ENCODE measurements around the gene HS1BP3.
A peak's percentile ranks its signal among the peaks of the same experiment; 100 is the strongest.

The HS1BP3 gene

GRCh38 chr2:20582600-20583221 lies 68.2 kb downstream of the HS1BP3 start:
- H3K4me1 ChIP-seq, result peaks cover 86% of the 10 kb centered on the region

GRCh38 chr2:20580690-20581437 lies 70.0 kb downstream of the HS1BP3 start:
- H4K20me1 ChIP-seq, result no peaks in the 10 kb centered on the region
- peaks cover 9% of the 10 kb centered on the region for H3K9me3 ChIP-seq
- H3K4me1 ChIP-seq, result peaks cover 90% of the 10 kb centered on the region
- H3K36me3 ChIP-seq, result no peaks in the 10 kb centered on the region
- no peak overlapping the region for H3K4me3 ChIP-seq
- TF ChIP-seq Cebpa-rat (IDR thresholded peaks at IDR 0.05), result no peak
- no peak overlapping the region for H3K9ac ChIP-seq
- H3K4me2 ChIP-seq, result no peak overlapping the region
- H3K27me3 ChIP-seq, result no peaks in the 10 kb centered on the region
- no peak overlapping the region for H3K27ac ChIP-seq

More at GRCh38 chr2:20582600-20583221, 68.2 kb downstream of the HS1BP3 start:
- H3K9me3 ChIP-seq, result peaks cover 9% of the 10 kb centered on the region
- H3K4me3 ChIP-seq, result no peak overlapping the region
- H3K36me3 ChIP-seq, result no peaks in the 10 kb centered on the region
- H3K27ac ChIP-seq, result no peak overlapping the region
- no peak overlapping the region for H3K9ac ChIP-seq
- peak overlapping the region; percentile 41 for H3K4me2 ChIP-seq
- no peaks in the 10 kb centered on the region for H4K20me1 ChIP-seq
- no peak for TF ChIP-seq Cebpa-rat (IDR thresholded peaks at IDR 0.05)
- H3K27me3 ChIP-seq, result no peaks in the 10 kb centered on the region

GRCh38 chr2:20579866-20580265 lies 71.0 kb downstream of the HS1BP3 start:
- H3K9ac ChIP-seq, result peak overlapping the region; percentile 36; the same call in 1 of the 2 replicates
- no peaks in the 10 kb centered on the region for H4K20me1 ChIP-seq
- no peak overlapping the region for H3K4me3 ChIP-seq
- H3K36me3 ChIP-seq, result no peaks in the 10 kb centered on the region
- H3K4me2 ChIP-seq, result peak overlapping the region; percentile 93
- peaks cover 9% of the 10 kb centered on the region for H3K9me3 ChIP-seq
- H3K27me3 ChIP-seq, result no peaks in the 10 kb centered on the region
- TF ChIP-seq Cebpa-rat (IDR thresholded peaks at IDR 0.05), result no peak
- H3K4me1 ChIP-seq, result peaks cover 95% of the 10 kb centered on the region
- H3K27ac ChIP-seq, result peak overlapping the region; percentile 61; the same call in 1 of the 2 replicates

- no peak for TF ChIP-seq Cebpa-rat (IDR thresholded peaks at IDR 0.05)
- Histone ChIP-seq H3K4me2 (peak overlapping the region; percentile 93), H3K9ac (peak overlapping the region; percentile 36; the same call in 1 of the 2 replicates), H3K4me3 (peak overlapping the region; percentile 30), H3K36me3 (no peaks in the 10 kb centered on the region), H4K20me1 (no peaks in the 10 kb centered on the region), H3K4me1 (peaks cover 95% of the 10 kb centered on the region), H3K9me3 (peaks cover 9% of the 10 kb centered on the region), H3K27me3 (no peaks in the 10 kb centered on the region), H3K27ac (peak overlapping the region; percentile 61)
Observed at GRCh38 chr2:20578895-20579825, 71.7 kb downstream of the HS1BP3 start.

- Histone ChIP-seq H3K9ac (peak overlapping the region; percentile 36; the same call in 1 of the 2 replicates), H3K4me3 (peak overlapping the region; percentile 30), H3K9me3 (peaks cover 9% of the 10 kb centered on the region), H4K20me1 (no peaks in the 10 kb centered on the region), H3K27ac (peak overlapping the region; percentile 61), H3K27me3 (no peaks in the 10 kb centered on the region), H3K4me2 (peak overlapping the region; percentile 93), H3K36me3 (no peaks in the 10 kb centered on the region), H3K4me1 (peaks cover 95% of the 10 kb centered on the region)
- no peak for TF ChIP-seq Cebpa-rat (IDR thresholded peaks at IDR 0.05)
Observed at GRCh38 chr2:20578266-20578894, 72.5 kb downstream of the HS1BP3 start.

DNA sequence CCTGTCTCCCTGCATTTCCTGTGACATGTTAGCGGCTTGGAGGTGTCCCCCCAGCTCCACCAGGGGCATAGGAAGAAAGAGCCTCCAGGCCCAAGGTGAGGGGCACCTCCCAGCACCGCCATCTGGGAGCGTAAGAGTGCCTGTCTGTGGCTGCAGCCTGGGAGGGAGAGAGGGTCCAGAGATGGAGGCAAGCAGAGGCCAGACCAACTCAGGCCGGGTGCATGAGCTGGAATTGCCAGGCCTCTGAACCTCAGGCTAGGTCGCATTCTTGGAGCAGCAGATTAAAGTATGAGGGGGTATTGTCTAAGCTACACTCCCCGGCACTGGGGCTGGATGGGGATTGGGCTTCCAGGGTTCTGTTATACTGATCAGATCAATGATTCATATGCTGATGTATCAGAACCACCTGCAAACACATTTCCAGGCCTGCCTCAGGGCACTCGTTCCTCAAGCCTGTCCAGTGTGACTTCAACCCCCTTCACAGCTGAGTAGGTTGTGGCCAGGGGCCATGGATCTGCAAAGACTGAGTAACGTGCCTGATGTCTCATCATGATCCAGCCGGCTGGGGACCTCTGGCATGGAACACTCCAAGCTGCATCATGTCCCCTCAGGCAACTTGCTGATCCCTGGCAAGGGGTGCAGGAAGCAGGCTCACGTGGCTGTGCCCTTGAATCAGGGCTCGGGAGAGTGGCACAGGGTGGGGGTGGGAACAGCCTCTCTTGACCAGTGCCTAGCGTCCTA lies 73.2 kb downstream of the HS1BP3 start:
- no peaks in the 10 kb centered on the region for H4K20me1 ChIP-seq
- TF ChIP-seq Cebpa-rat (IDR thresholded peaks at IDR 0.05), result no peak
- H3K4me3 ChIP-seq, result peak overlapping the region; percentile 30; the same call in 1 of the 2 replicates
- peak overlapping the region; percentile 61 for H3K27ac ChIP-seq
- no peaks in the 10 kb centered on the region for H3K27me3 ChIP-seq
- H3K9me3 ChIP-seq, result peaks cover 9% of the 10 kb centered on the region
- H3K4me1 ChIP-seq, result peaks cover 95% of the 10 kb centered on the region
- H3K9ac ChIP-seq, result no peak overlapping the region
- H3K36me3 ChIP-seq, result no peaks in the 10 kb centered on the region
- peak overlapping the region; percentile 93 for H3K4me2 ChIP-seq

DNA sequence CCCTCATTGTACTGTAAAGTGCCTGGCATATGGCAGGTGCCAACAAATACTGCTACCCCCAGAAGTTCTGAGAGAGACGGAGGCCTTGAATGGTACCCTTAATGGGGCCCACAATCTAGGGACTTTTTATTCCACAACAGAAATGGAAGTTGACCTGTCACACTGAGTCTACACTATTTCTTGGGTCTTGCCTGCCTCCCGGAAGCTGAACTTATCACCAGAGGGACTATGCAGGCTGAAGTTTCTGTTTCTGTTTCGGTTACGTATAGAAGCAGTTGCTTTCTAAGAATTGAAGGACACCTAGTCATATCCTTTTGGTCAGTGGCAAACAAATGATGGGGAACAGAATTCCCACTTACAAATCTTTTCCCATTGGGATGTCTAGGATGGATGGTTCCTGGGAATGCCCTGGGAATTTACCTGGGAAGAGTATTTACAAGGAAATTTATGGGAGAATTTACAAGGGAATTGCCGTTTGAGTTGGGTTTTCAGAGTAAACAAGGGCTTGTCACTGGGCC lies 74.2 kb downstream of the HS1BP3 start:
- no peak overlapping the region; the same call in 1 of the 2 replicates for H3K4me3 ChIP-seq
- H3K27ac ChIP-seq, result peak overlapping the region; percentile 42; the same call in 1 of the 2 replicates
- no peak overlapping the region for H3K9ac ChIP-seq
- no peaks in the 10 kb centered on the region for H4K20me1 ChIP-seq
- H3K36me3 ChIP-seq, result no peaks in the 10 kb centered on the region
- peaks cover 8% of the 10 kb centered on the region for H3K9me3 ChIP-seq
- H3K4me1 ChIP-seq, result peaks cover 95% of the 10 kb centered on the region
- TF ChIP-seq Cebpa-rat (IDR thresholded peaks at IDR 0.05), result no peak
- peak overlapping the region; percentile 93 for H3K4me2 ChIP-seq
- no peaks in the 10 kb centered on the region for H3K27me3 ChIP-seq

DNA sequence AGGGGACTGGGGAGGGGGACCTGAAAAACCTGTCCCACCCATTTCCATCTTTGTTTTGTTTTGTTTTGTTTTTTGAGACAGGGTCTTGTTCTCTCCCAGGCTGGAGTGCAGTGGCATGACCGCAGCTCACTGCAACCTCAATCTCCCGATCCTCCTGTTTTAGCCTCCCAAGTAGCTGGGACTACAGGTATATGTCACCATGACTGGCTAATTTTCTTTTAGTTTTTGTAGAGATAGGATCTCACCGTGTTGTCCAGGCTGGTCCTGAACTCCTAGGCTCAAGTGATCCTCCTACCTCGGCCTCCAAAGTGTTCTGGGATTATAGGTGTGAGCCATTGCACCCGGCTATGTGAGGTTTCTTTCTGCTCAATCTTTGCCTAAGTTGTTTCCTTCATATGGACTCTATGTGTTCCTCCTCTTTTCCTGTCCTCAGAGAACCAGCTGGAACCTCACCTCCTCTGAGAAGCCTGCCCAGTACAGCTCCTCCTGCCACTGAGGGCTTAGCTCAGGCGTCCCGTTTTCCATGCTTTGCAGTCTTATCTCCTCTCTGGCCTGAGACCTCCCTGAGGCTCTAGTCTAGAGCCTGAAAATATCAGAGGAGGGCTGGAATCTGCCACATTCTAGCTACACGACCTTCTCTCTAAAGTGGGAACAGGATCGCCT lies 74.8 kb downstream of the HS1BP3 start:
- Histone ChIP-seq H3K36me3 (no peaks in the 10 kb centered on the region), H3K27ac (peak overlapping the region; percentile 42; the same call in 1 of the 2 replicates), H3K27me3 (no peaks in the 10 kb centered on the region), H3K4me1 (peaks cover 99% of the 10 kb centered on the region), H3K4me2 (peak overlapping the region; percentile 93), H3K9ac (no peak overlapping the region), H4K20me1 (no peaks in the 10 kb centered on the region), H3K4me3 (no peak overlapping the region), H3K9me3 (peaks cover 3% of the 10 kb centered on the region; the same call in 1 of the 2 replicates)
- TF ChIP-seq Cebpa-rat (IDR thresholded peaks at IDR 0.05), result no peak

All from BLaER1 (cell line).